NT2/D1 (cell line): ENCODE data around the gene ICOS.

Experiments used
- SUZ12 ChIP-seq: IDR thresholded peaks from 2 replicates; pipeline ENCODE4 v1.6.1; 2011; ENCODE audit not compliant: insufficient read length, insufficient read depth; ENCODE audit errors: extremely low read depth
- YY1 ChIP-seq: IDR thresholded peaks from 2 replicates; pipeline ENCODE4 v1.6.1; 2011; ENCODE audit not compliant: insufficient read length, insufficient read depth

- TF ChIP-seq SUZ12, result no peak
- TF ChIP-seq YY1, result no peak
These were observed 1.7 kb upstream of the ICOS start for GRCh38 chr2:203934711-203935438.
